SK-N-SH treated with all-trans-retinoic acid at 6 μM for 48 hours (cell line): ENCODE measurements around the gene FRMD5.

Source experiments
- ARNTL ChIP-seq: fragments of 450-650 bp; formaldehyde crosslinking; IDR thresholded peaks from 2 replicates; pipeline ENCODE4 v1.5.0; 2020; ENCODE audit warnings: low read depth, mild to moderate bottlenecking, moderate library complexity, borderline replicate concordance
- CSDC2 ChIP-seq: fragments of 250-450 bp; sonication (Bioruptor Pico); IDR thresholded peaks from 2 replicates; pipeline ENCODE4 v1.5.0; 2020; ENCODE audit warnings: mild to moderate bottlenecking, moderate library complexity
- RARB ChIP-seq: fragments of 250-450 bp; sonication (Bioruptor Pico); IDR thresholded peaks from 2 replicates; pipeline ENCODE4 v1.8.0; 2021; ENCODE audit warnings: mild to moderate bottlenecking, moderate library complexity
- ZFP3 ChIP-seq: fragments of 250-450 bp; sonication (Bioruptor Pico); IDR thresholded peaks from 2 replicates; pipeline ENCODE4 v1.5.0; 2020; ENCODE audit warnings: mild to moderate bottlenecking, moderate library complexity
- ZNF70 ChIP-seq: fragments of 450-650 bp; formaldehyde crosslinking; IDR thresholded peaks from 2 replicates; pipeline ENCODE4 v1.5.0; 2020; ENCODE audit warnings: mild to moderate bottlenecking, moderate library complexity
- TF ChIP-seq, protein P1 (sequence below): fragments of 250-450 bp; sonication (Bioruptor Pico); IDR thresholded peaks from 2 replicates; pipeline ENCODE4 v1.8.0; 2020; ENCODE audit warnings: mild to moderate bottlenecking, moderate library complexity, borderline replicate concordance

- no peak for TF ChIP-seq RARB (CRISPR knock-in tag)
- TF ChIP-seq CSDC2 (CRISPR knock-in tag) = no peak
- TF ChIP-seq ZFP3 (CRISPR knock-in tag) = no peak
- TF ChIP-seq ARNTL (CRISPR knock-in tag) = no peak
- TF ChIP-seq, protein P1, sequence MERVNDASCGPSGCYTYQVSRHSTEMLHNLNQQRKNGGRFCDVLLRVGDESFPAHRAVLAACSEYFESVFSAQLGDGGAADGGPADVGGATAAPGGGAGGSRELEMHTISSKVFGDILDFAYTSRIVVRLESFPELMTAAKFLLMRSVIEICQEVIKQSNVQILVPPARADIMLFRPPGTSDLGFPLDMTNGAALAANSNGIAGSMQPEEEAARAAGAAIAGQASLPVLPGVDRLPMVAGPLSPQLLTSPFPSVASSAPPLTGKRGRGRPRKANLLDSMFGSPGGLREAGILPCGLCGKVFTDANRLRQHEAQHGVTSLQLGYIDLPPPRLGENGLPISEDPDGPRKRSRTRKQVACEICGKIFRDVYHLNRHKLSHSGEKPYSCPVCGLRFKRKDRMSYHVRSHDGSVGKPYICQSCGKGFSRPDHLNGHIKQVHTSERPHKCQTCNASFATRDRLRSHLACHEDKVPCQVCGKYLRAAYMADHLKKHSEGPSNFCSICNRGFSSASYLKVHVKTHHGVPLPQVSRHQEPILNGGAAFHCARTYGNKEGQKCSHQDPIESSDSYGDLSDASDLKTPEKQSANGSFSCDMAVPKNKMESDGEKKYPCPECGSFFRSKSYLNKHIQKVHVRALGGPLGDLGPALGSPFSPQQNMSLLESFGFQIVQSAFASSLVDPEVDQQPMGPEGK (CRISPR knock-in tag) = no peak
- no peak for TF ChIP-seq ZNF70 (CRISPR knock-in tag)
These were observed 301.1 kb downstream of the FRMD5 start for GRCh38 chr15:43893956-43894355.
